Naive B cell (primary cell): ENCODE results near the gene KCNAB1. TPM values are rescaled to one million over a fixed set of nuclear protein-coding genes. Genes with fewer than 3 reads are reported as not detected.
"Not testable (repeated sequence)": the region's sequence is repeated elsewhere in the genome, so short reads cannot be mapped to it uniquely, and the experiment has no call there.

Experiments
- ATAC-seq, 2 donors: fragments of 150-1000 bp; cut with Tn5 transposase; 2 replicates each; pipeline ENCODE4 v1.10.0; 2021; ENCODE audit warnings: low read depth in 2 of 2, mild to moderate bottlenecking in 2 of 2, moderate library complexity in 2 of 2
- DNase-seq: peaks from one replicate; pipeline ENCODE4 v3.0.0; 2022
- H3K27ac Mint-ChIP-seq, 6 donors: one replicate each; pipeline ENCODE4 v1.8.0; 2020 to 2022; ENCODE audit warnings: mild to moderate bottlenecking in 6 of 6, mixed read lengths in 6 of 6, moderate library complexity in 5 of 6, inconsistent platforms in 2 of 6
- H3K27me3 Mint-ChIP-seq, 3 donors: one replicate each; pipeline ENCODE4 v1.8.0; 2021 to 2022; ENCODE audit warnings: mixed read lengths in 3 of 3, mild to moderate bottlenecking in 1 of 3
- H3K36me3 Mint-ChIP-seq, 2 donors: one replicate each; pipeline ENCODE4 v1.8.0; 2020 to 2022; ENCODE audit warnings: mixed read lengths in 2 of 2, inconsistent platforms in 1 of 2, mild to moderate bottlenecking in 1 of 2
- H3K4me1 Mint-ChIP-seq, 3 donors: one replicate each; pipeline ENCODE4 v1.8.0; 2020 to 2022; ENCODE audit warnings: mixed read lengths in 3 of 3, inconsistent platforms in 1 of 3, mild to moderate bottlenecking in 1 of 3, moderate library complexity in 1 of 3
- H3K4me3 Mint-ChIP-seq, 8 donors: one replicate each; pipeline ENCODE4 v1.8.0; 2020 to 2022; ENCODE audit warnings: mild to moderate bottlenecking in 8 of 8, mixed read lengths in 8 of 8, moderate library complexity in 8 of 8, inconsistent platforms in 2 of 8
- H3K9me3 Mint-ChIP-seq, 7 donors: one replicate each; pipeline ENCODE4 v1.8.0; 2020 to 2022; ENCODE audit warnings: mixed read lengths in 7 of 7, mild to moderate bottlenecking in 5 of 7, inconsistent platforms in 2 of 7, moderate library complexity in 1 of 7
- polyA plus RNA-seq, 6 donors: library from polyadenylated mRNA; unstranded; fragments of 300-500 nt; fragmentation: Illumina TruSeq; gene quantifications; one replicate each; pipeline ENCODE4 v1.2.3, GENCODE V29; 2021; ENCODE audit warnings: low read depth in 6 of 6

Gene KCNAB1
- polyA plus RNA-seq: under 1 TPM in 5 of 6 donors, not detected in 1; 0.05 to 0.30 (median 0.19) TPM

- Mint-ChIP-seq H3K27me3 (peaks cover 0 to 9% (median 1%) of the 10 kb centered on the region in 3 donors), H3K4me1 (no peaks in the 10 kb centered on the region), H3K4me3 (no peak within 1 kb of the TSS), H3K36me3 (no peaks in the 10 kb centered on the region), H3K27ac (peak within 1 kb of the TSS in 1 of 6 donors; percentile 18), H3K9me3 (no peaks in the 10 kb centered on the region)
- DNase-seq (no peak), ATAC-seq (no peak)
These were observed at the start of gene KCNAB1 for GRCh38 chr3:156120528-156121251. Gene KCNAB1 (plus strand): TSS chr3:156120578.

GRCh38 chr3:156071031-156071430, 49.3 kb upstream of the KCNAB1 start:
- no peak for ATAC-seq
- no peak overlapping the region for H3K27ac Mint-ChIP-seq
- DNase-seq: no peak
- no peaks in the 10 kb centered on the region for H3K4me1 Mint-ChIP-seq
- peaks cover 0 to 4% (median 1%) of the 10 kb centered on the region in 7 donors for H3K9me3 Mint-ChIP-seq
- no peak overlapping the region for H3K4me3 Mint-ChIP-seq
- H3K27me3 Mint-ChIP-seq: peaks cover 6 to 26% (median 21%) of the 10 kb centered on the region in 3 donors
- H3K36me3 Mint-ChIP-seq: no peaks in the 10 kb centered on the region

GRCh38 chr3:156072950-156073657, 47.3 kb upstream of the KCNAB1 start:
- peaks cover 0 to 15% (median 13%) of the 10 kb centered on the region in 3 donors for H3K27me3 Mint-ChIP-seq
- not testable (repeated sequence) for H3K9me3 Mint-ChIP-seq

GRCh38 chr3:156090126-156090525, 30.3 kb upstream of the KCNAB1 start:
- no peak for DNase-seq
- Mint-ChIP-seq H3K4me1 (no peaks in the 10 kb centered on the region), H3K27ac (no peak overlapping the region), H3K4me3 (no peak overlapping the region), H3K36me3 (no peaks in the 10 kb centered on the region), H3K9me3 (no peaks in the 10 kb centered on the region), H3K27me3 (peaks cover 0 to 12% (median 9%) of the 10 kb centered on the region in 3 donors)
- no peak for ATAC-seq

More at GRCh38 chr3:156072950-156073657, 47.3 kb upstream of the KCNAB1 start:
- not testable (repeated sequence) for H3K4me1 Mint-ChIP-seq, H3K4me3 Mint-ChIP-seq, DNase-seq, H3K27ac Mint-ChIP-seq, H3K36me3 Mint-ChIP-seq, ATAC-seq

GRCh38 chr3:156093964-156094363, 26.4 kb upstream of the KCNAB1 start:
- no peak overlapping the region for H3K27ac Mint-ChIP-seq
- peaks cover 9 to 12% (median 11%) of the 10 kb centered on the region in 3 donors for H3K27me3 Mint-ChIP-seq
- H3K36me3 Mint-ChIP-seq: no peaks in the 10 kb centered on the region
- H3K4me3 Mint-ChIP-seq: no peak overlapping the region
- ATAC-seq: no peak
- no peaks in the 10 kb centered on the region for H3K4me1 Mint-ChIP-seq
- peaks cover 0 to 12% (median 2%) of the 10 kb centered on the region in 7 donors for H3K9me3 Mint-ChIP-seq
- no peak for DNase-seq

GRCh38 chr3:156094391-156094790, 26.0 kb upstream of the KCNAB1 start:
- Mint-ChIP-seq H3K9me3 (peaks cover 0 to 12% (median 2%) of the 10 kb centered on the region in 7 donors), H3K4me3 (no peak overlapping the region), H3K4me1 (no peaks in the 10 kb centered on the region), H3K27me3 (peaks cover 9 to 12% (median 11%) of the 10 kb centered on the region in 3 donors), H3K36me3 (no peaks in the 10 kb centered on the region), H3K27ac (peak overlapping the region in 1 of 6 donors; percentile 3)
- DNase-seq (no peak), ATAC-seq (no peak)

GRCh38 chr3:156095652-156096051, 24.7 kb upstream of the KCNAB1 start:
- H3K27me3 Mint-ChIP-seq: peaks cover 6 to 11% (median 9%) of the 10 kb centered on the region in 3 donors
- not testable (repeated sequence) for H3K4me1 Mint-ChIP-seq, DNase-seq, ATAC-seq, H3K4me3 Mint-ChIP-seq, H3K36me3 Mint-ChIP-seq, H3K27ac Mint-ChIP-seq
- H3K9me3 Mint-ChIP-seq: peaks cover 0 to 12% (median 3%) of the 10 kb centered on the region in 7 donors

- peaks cover 0 to 11% (median 5%) of the 10 kb centered on the region in 3 donors for H3K27me3 Mint-ChIP-seq
- DNase-seq (no peak), ATAC-seq (no peak)
- no peak overlapping the region for H3K4me3 Mint-ChIP-seq
- H3K36me3 Mint-ChIP-seq: no peaks in the 10 kb centered on the region
- H3K9me3 Mint-ChIP-seq: peaks cover 0 to 12% (median 3%) of the 10 kb centered on the region in 7 donors
- no peak overlapping the region for H3K27ac Mint-ChIP-seq
- no peaks in the 10 kb centered on the region for H3K4me1 Mint-ChIP-seq
These were observed 21.8 kb upstream of the KCNAB1 start for GRCh38 chr3:156098437-156099035.

GRCh38 chr3:156099348-156099747, 21.0 kb upstream of the KCNAB1 start:
- H3K36me3 Mint-ChIP-seq, H3K4me1 Mint-ChIP-seq, H3K27ac Mint-ChIP-seq, H3K4me3 Mint-ChIP-seq, DNase-seq, ATAC-seq: not testable (repeated sequence)
- Mint-ChIP-seq H3K9me3 (peaks cover 0 to 12% (median 3%) of the 10 kb centered on the region in 7 donors), H3K27me3 (peaks cover 0 to 11% (median 1%) of the 10 kb centered on the region in 3 donors)

GRCh38 chr3:156099984-156100383, 20.4 kb upstream of the KCNAB1 start:
- H3K4me3 Mint-ChIP-seq: not testable (repeated sequence)

GRCh38 chr3:156102267-156102931, 18.0 kb upstream of the KCNAB1 start:
- no peak for ATAC-seq
- no peaks in the 10 kb centered on the region for H3K36me3 Mint-ChIP-seq

More at GRCh38 chr3:156099984-156100383, 20.4 kb upstream of the KCNAB1 start:
- H3K9me3 Mint-ChIP-seq: peaks cover 0 to 12% (median 3%) of the 10 kb centered on the region in 7 donors
- H3K27ac Mint-ChIP-seq, H3K36me3 Mint-ChIP-seq, H3K4me1 Mint-ChIP-seq, DNase-seq, ATAC-seq: not testable (repeated sequence)
- peaks cover 3 to 11% (median 4%) of the 10 kb centered on the region in 3 donors for H3K27me3 Mint-ChIP-seq

GRCh38 chr3:156106721-156107373, 13.5 kb upstream of the KCNAB1 start:
- DNase-seq (no peak), ATAC-seq (no peak)
- Mint-ChIP-seq H3K27me3 (peaks cover 9 to 16% (median 15%) of the 10 kb centered on the region in 3 donors), H3K27ac (no peak overlapping the region), H3K4me3 (no peak overlapping the region), H3K36me3 (no peaks in the 10 kb centered on the region), H3K9me3 (no peaks in the 10 kb centered on the region), H3K4me1 (peaks cover 0 to 5% (median 0%) of the 10 kb centered on the region in 3 donors)

More at GRCh38 chr3:156102267-156102931, 18.0 kb upstream of the KCNAB1 start:
- Mint-ChIP-seq H3K4me3 (no peak overlapping the region), H3K9me3 (peaks cover 0 to 5% (median 2%) of the 10 kb centered on the region in 7 donors), H3K27me3 (peaks cover 0 to 16% (median 15%) of the 10 kb centered on the region in 3 donors), H3K27ac (no peak overlapping the region), H3K4me1 (peaks cover 0 to 5% (median 0%) of the 10 kb centered on the region in 3 donors)
- DNase-seq: no peak
